GM12892 (cell line): ENCODE measurements around the gene PARD3.

Source experiments
- POLR2A ChIP-seq: IDR thresholded peaks from 2 replicates; pipeline ENCODE4 v1.6.1; 2011; ENCODE audit warnings: low read depth, low read length, control low read depth
- POLR2AphosphoS5 ChIP-seq: IDR thresholded peaks from 2 replicates; pipeline ENCODE4 v1.6.1; 2011; ENCODE audit warnings: low read depth, low read length, control low read depth
- TAF1 ChIP-seq: IDR thresholded peaks from 2 replicates; pipeline ENCODE4 v1.6.1; 2011; ENCODE audit warnings: low read depth, mild to moderate bottlenecking, control low read depth, low read length, borderline replicate concordance

DNA sequence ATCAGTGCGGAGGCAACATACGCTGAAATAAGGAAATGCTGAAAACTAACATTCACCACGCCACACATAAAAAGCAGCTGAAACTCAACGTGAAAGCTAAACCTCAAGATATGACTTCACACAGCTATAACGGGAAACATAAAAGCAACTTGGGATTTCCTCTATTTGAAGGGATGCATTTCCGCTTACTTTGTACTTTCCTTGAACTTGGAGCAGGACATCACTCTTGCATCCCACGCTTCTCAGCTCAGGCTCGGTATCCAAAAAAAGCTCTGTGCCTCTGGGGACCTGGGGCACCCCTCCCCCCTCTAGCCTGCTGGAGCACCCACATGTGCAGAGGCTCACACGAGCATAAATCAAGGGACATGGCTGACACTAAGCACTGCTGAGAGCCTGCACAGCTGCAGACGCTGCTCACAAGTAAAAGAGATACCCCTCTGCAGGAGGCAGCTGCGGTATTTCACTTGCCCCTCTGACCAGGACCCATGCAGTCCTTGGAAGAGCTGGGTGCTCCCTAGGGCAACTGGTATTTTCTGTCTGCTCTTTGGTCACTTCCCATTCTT lies 34.2 kb downstream of the PARD3 start:
- TF ChIP-seq POLR2A (no peak), POLR2AphosphoS5 (no peak), TAF1 (no peak)
